Measurements from ENCODE around the gene BIRC3.

- no peak for TF ChIP-seq CTCF (IDR thresholded peaks at IDR 0.05; ENCODE audit: poor library complexity)
- TF ChIP-seq EZH2 (IDR thresholded peaks at IDR 0.05; ENCODE audit: borderline replicate concordance), result no peak
Observed at GRCh38 chr11:102314784-102315183, 2.5 kb upstream of the BIRC3 start.
